ENCODE data around the gene ATP10A.

The ATP10A gene

GRCh38 chr15:25713736-25714537 is 149.2 kb downstream of the ATP10A start:
- WGBS (ENCODE audit: insufficient coverage, insufficient read length), result no CpG with 5 or more reads among the region's 35 CpGs
- no peak for DNase-seq (ENCODE audit: low read depth, low spot score)
- no peaks in the 10 kb centered on the region for H3K4me1 ChIP-seq (ENCODE audit: control insufficient read depth, insufficient read depth, low read length)
- H3K9me3 ChIP-seq (ENCODE audit: control insufficient read depth, insufficient read depth, low read length), result no peaks in the 10 kb centered on the region
- H3K4me3 ChIP-seq (ENCODE audit: low read length), result no peak overlapping the region
- H3K27me3 ChIP-seq (ENCODE audit: control insufficient read depth, insufficient read depth, low read length), result no peaks in the 10 kb centered on the region
- no peaks in the 10 kb centered on the region for H3K36me3 ChIP-seq (ENCODE audit: control insufficient read depth, insufficient read depth, low read length)
- no peak overlapping the region for H3K27ac ChIP-seq (ENCODE audit: low read length)

- Histone ChIP-seq H3K9me3 (ENCODE audit: control insufficient read depth, insufficient read depth, low read length) (no peaks in the 10 kb centered on the region), H3K4me1 (ENCODE audit: control insufficient read depth, insufficient read depth, low read length) (no peaks in the 10 kb centered on the region), H3K27me3 (ENCODE audit: control insufficient read depth, insufficient read depth, low read length) (no peaks in the 10 kb centered on the region), H3K36me3 (ENCODE audit: control insufficient read depth, insufficient read depth, low read length) (no peaks in the 10 kb centered on the region), H3K4me3 (ENCODE audit: low read length) (no peak overlapping the region), H3K27ac (ENCODE audit: low read length) (no peak overlapping the region)
- WGBS (ENCODE audit: insufficient coverage, insufficient read length), result no CpG with 5 or more reads among the region's 5 CpGs
- no peak for DNase-seq (ENCODE audit: low read depth, low spot score)
Observed at GRCh38 chr15:25712961-25713355, 150.2 kb downstream of the ATP10A start.

- Histone ChIP-seq H3K9me3 (ENCODE audit: control insufficient read depth, insufficient read depth, low read length) (no peaks in the 10 kb centered on the region), H3K27me3 (ENCODE audit: control insufficient read depth, insufficient read depth, low read length) (no peaks in the 10 kb centered on the region), H3K4me3 (ENCODE audit: low read length) (no peak overlapping the region), H3K36me3 (ENCODE audit: control insufficient read depth, insufficient read depth, low read length) (no peaks in the 10 kb centered on the region), H3K27ac (ENCODE audit: low read length) (no peak overlapping the region), H3K4me1 (ENCODE audit: control insufficient read depth, insufficient read depth, low read length) (no peaks in the 10 kb centered on the region)
- no CpG with 5 or more reads among the region's 9 CpGs for WGBS (ENCODE audit: insufficient coverage, insufficient read length)
- DNase-seq (ENCODE audit: low read depth, low spot score), result no peak
Observed at GRCh38 chr15:25712192-25712960, 150.8 kb downstream of the ATP10A start.

- no peaks in the 10 kb centered on the region for H3K36me3 ChIP-seq (ENCODE audit: control insufficient read depth, insufficient read depth, low read length)
- no CpG with 5 or more reads among the region's 8 CpGs for WGBS (ENCODE audit: insufficient coverage, insufficient read length)
- H3K4me1 ChIP-seq (ENCODE audit: control insufficient read depth, insufficient read depth, low read length), result no peaks in the 10 kb centered on the region
- no peak overlapping the region for H3K27ac ChIP-seq (ENCODE audit: low read length)
- no peak for DNase-seq (ENCODE audit: low read depth, low spot score)
- no peaks in the 10 kb centered on the region for H3K9me3 ChIP-seq (ENCODE audit: control insufficient read depth, insufficient read depth, low read length)
- no peak overlapping the region for H3K4me3 ChIP-seq (ENCODE audit: low read length)
- no peaks in the 10 kb centered on the region for H3K27me3 ChIP-seq (ENCODE audit: control insufficient read depth, insufficient read depth, low read length)
Observed at GRCh38 chr15:25711691-25712090, 151.4 kb downstream of the ATP10A start.

GRCh38 chr15:25711164-25711563 is 152.0 kb downstream of the ATP10A start:
- H3K9me3 ChIP-seq (ENCODE audit: control insufficient read depth, insufficient read depth, low read length), result no peaks in the 10 kb centered on the region
- no peak for DNase-seq (ENCODE audit: low read depth, low spot score)
- H3K27ac ChIP-seq (ENCODE audit: low read length), result no peak overlapping the region
- WGBS (ENCODE audit: insufficient coverage, insufficient read length), result no CpG with 5 or more reads among the region's 9 CpGs
- no peaks in the 10 kb centered on the region for H3K36me3 ChIP-seq (ENCODE audit: control insufficient read depth, insufficient read depth, low read length)
- H3K27me3 ChIP-seq (ENCODE audit: control insufficient read depth, insufficient read depth, low read length), result no peaks in the 10 kb centered on the region
- H3K4me3 ChIP-seq (ENCODE audit: low read length), result no peak overlapping the region
- no peaks in the 10 kb centered on the region for H3K4me1 ChIP-seq (ENCODE audit: control insufficient read depth, insufficient read depth, low read length)

GRCh38 chr15:25710184-25710583 is 152.9 kb downstream of the ATP10A start:
- H3K4me1 ChIP-seq (ENCODE audit: control insufficient read depth, insufficient read depth, low read length), result no peaks in the 10 kb centered on the region
- WGBS (ENCODE audit: insufficient coverage, insufficient read length), result no CpG with 5 or more reads among the region's 10 CpGs
- no peak overlapping the region for H3K4me3 ChIP-seq (ENCODE audit: low read length)
- no peaks in the 10 kb centered on the region for H3K36me3 ChIP-seq (ENCODE audit: control insufficient read depth, insufficient read depth, low read length)
- no peak overlapping the region for H3K27ac ChIP-seq (ENCODE audit: low read length)
- no peaks in the 10 kb centered on the region for H3K9me3 ChIP-seq (ENCODE audit: control insufficient read depth, insufficient read depth, low read length)
- no peaks in the 10 kb centered on the region for H3K27me3 ChIP-seq (ENCODE audit: control insufficient read depth, insufficient read depth, low read length)
- no peak for DNase-seq (ENCODE audit: low read depth, low spot score)

- no peak for DNase-seq (ENCODE audit: low read depth, low spot score)
- no peak overlapping the region for H3K27ac ChIP-seq (ENCODE audit: low read length)
- no peaks in the 10 kb centered on the region for H3K4me1 ChIP-seq (ENCODE audit: control insufficient read depth, insufficient read depth, low read length)
- no peaks in the 10 kb centered on the region for H3K9me3 ChIP-seq (ENCODE audit: control insufficient read depth, insufficient read depth, low read length)
- no peak overlapping the region for H3K4me3 ChIP-seq (ENCODE audit: low read length)
- no CpG with 5 or more reads among the region's 19 CpGs for WGBS (ENCODE audit: insufficient coverage, insufficient read length)
- H3K36me3 ChIP-seq (ENCODE audit: control insufficient read depth, insufficient read depth, low read length), result no peaks in the 10 kb centered on the region
- H3K27me3 ChIP-seq (ENCODE audit: control insufficient read depth, insufficient read depth, low read length), result no peaks in the 10 kb centered on the region
Observed at GRCh38 chr15:25709437-25710159, 153.5 kb downstream of the ATP10A start.

GRCh38 chr15:25708391-25708790 is 154.7 kb downstream of the ATP10A start:
- H3K27me3 ChIP-seq (ENCODE audit: control insufficient read depth, insufficient read depth, low read length), result no peaks in the 10 kb centered on the region
- no CpG with 5 or more reads among the region's 8 CpGs for whole genome bisulfite sequencing (ENCODE audit: insufficient coverage, insufficient read length)
- H3K36me3 ChIP-seq (ENCODE audit: control insufficient read depth, insufficient read depth, low read length), result no peaks in the 10 kb centered on the region
- no peak for DNase-seq (ENCODE audit: low read depth, low spot score)
- no peaks in the 10 kb centered on the region for H3K9me3 ChIP-seq (ENCODE audit: control insufficient read depth, insufficient read depth, low read length)
- no peak overlapping the region for H3K4me3 ChIP-seq (ENCODE audit: low read length)
- no peak overlapping the region for H3K27ac ChIP-seq (ENCODE audit: low read length)
- H3K4me1 ChIP-seq (ENCODE audit: control insufficient read depth, insufficient read depth, low read length), result no peaks in the 10 kb centered on the region

GRCh38 chr15:25707656-25708365 is 155.3 kb downstream of the ATP10A start:
- no peak for DNase-seq (ENCODE audit: low read depth, low spot score)
- no peaks in the 10 kb centered on the region for H3K27me3 ChIP-seq (ENCODE audit: control insufficient read depth, insufficient read depth, low read length)
- no peaks in the 10 kb centered on the region for H3K9me3 ChIP-seq (ENCODE audit: control insufficient read depth, insufficient read depth, low read length)
- no CpG with 5 or more reads among the region's 27 CpGs for WGBS (ENCODE audit: insufficient coverage, insufficient read length)
- H3K4me1 ChIP-seq (ENCODE audit: control insufficient read depth, insufficient read depth, low read length), result no peaks in the 10 kb centered on the region
- H3K27ac ChIP-seq (ENCODE audit: low read length), result no peak overlapping the region
- H3K36me3 ChIP-seq (ENCODE audit: control insufficient read depth, insufficient read depth, low read length), result no peaks in the 10 kb centered on the region
- no peak overlapping the region for H3K4me3 ChIP-seq (ENCODE audit: low read length)
